K562 (cell line): ENCODE measurements around the gene AKAP6. TPM values are rescaled to one million over a fixed set of nuclear protein-coding genes. Genes with fewer than 3 reads are reported as not detected.

ENCODE experiments used
- ARID1B ChIP-seq: fragments of 450-650 bp; IDR thresholded peaks from 2 replicates; pipeline ENCODE4 v1.6.1; 2016; ENCODE audit warnings: antibody characterized with exemption, mild to moderate bottlenecking, inconsistent platforms
- SMAD4 ChIP-seq: fragments of 250-450 bp; sonication (Bioruptor Pico); conservative IDR thresholded peaks from 2 replicates; pipeline ENCODE4 v1.8.0; 2021; ENCODE audit warnings: inconsistent platforms, mild to moderate bottlenecking, moderate library complexity
- SREBF1 ChIP-seq: fragments of 150-350 bp; IDR thresholded peaks from 2 replicates; pipeline ENCODE4 v1.6.1; 2014; ENCODE audit warnings: antibody characterized with exemption, low read depth, low read length, borderline replicate concordance
- TEAD2 ChIP-seq: fragments of 450-650 bp; IDR thresholded peaks from 2 replicates; pipeline ENCODE4 v1.6.1; 2016; ENCODE audit warnings: missing genetic modification characterization, control low read depth, missing compliant biosample characterization
- YBX1 ChIP-seq: fragments of 450-650 bp; IDR thresholded peaks from 2 replicates; pipeline ENCODE4 v1.7.1; 2016; ENCODE audit warnings: mild to moderate bottlenecking
- ZNF133 ChIP-seq: fragments of 250-450 bp; sonication (Bioruptor Pico); IDR thresholded peaks from 2 replicates; pipeline ENCODE4 v1.4.0; 2020; ENCODE audit warnings: mild to moderate bottlenecking
- ZNF766 ChIP-seq: fragments of 200-800 bp; sonication (Bioruptor generic); conservative IDR thresholded peaks from 2 replicates; pipeline ENCODE4 v1.6.1; 2016; ENCODE audit warnings: missing genetic modification characterization, missing compliant biosample characterization
- polyA plus RNA-seq, 8 experiments: library from polyadenylated mRNA; depleted of rRNA in 4 of 8; stranded (reverse) in 5 of 8; unstranded in 3 of 8; fragments of >200 nt; fragmentation: Nextera tagmentation in 2 of 8; fragmentation: Illumina TruSeq in 1 of 8; extraction: Ambion mirVana in 2 of 8; extraction: Trizol in 1 of 8; gene quantifications; 2 replicates each; pipeline versions ENCODE4 v1.2.1 to v1.2.3, GENCODE V29; 2011 to 2014; ENCODE audit warnings: inconsistent platforms in 1 of 8, missing spikeins in 1 of 8
- total RNA-seq, 7 experiments: library from RNA; depleted of rRNA in 6 of 7; stranded (reverse); fragments of >200 nt in 6 of 7; fragmentation: Illumina TruSeq in 2 of 7; extraction: Trizol in 2 of 7; gene quantifications; 2 replicates each; pipeline versions ENCODE4 v1.2.1 to v1.2.3, GENCODE V29; 2011 to 2021; ENCODE audit warnings: low replicate concordance in 1 of 7
- TF ChIP-seq, protein P1 (sequence below): fragments of 200-600 bp; sonication (generic); IDR thresholded peaks from one replicate; pipeline ENCODE4 v1.6.1; 2012; ENCODE audit warnings: mild to moderate bottlenecking, low read depth, low read length, inconsistent platforms
- TF ChIP-seq, protein P2 (sequence below): fragments of 450-650 bp; IDR thresholded peaks from 2 replicates; pipeline ENCODE4 v1.6.1; 2016; ENCODE audit warnings: mild to moderate bottlenecking
- TF ChIP-seq, protein P3 (sequence below): fragments of 250-450 bp; sonication (Bioruptor Pico); IDR thresholded peaks from 2 replicates; pipeline ENCODE4 v1.5.0; 2021; ENCODE audit warnings: mild to moderate bottlenecking, moderate library complexity

The AKAP6 gene
- total and polyA plus RNA-seq, 9 of the 15 experiments (the other 6 are each of a cell fraction or from before 2014, with no cell fraction given): 0.03 to 1.7 (median 0.48) TPM

DNA sequence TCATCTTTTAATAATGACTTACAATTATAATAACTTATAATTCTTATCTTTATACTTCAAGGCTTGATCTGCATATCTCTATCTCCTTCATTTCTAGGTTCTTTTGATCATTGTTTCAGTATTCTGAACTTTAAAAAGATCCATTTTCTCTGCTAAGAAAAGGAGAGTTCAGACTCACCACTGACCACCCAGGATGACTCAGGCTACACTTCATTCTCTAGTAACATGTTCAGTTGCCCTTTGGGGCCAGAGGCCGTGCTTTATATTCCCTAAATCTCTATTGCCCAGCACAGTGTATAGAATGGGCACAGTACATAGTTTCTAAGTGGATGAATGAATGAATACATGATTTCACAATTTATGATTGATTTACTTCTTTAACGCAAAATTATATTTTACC lies 268.7 kb downstream of the AKAP6 start (continued):
- TF ChIP-seq, protein P1, sequence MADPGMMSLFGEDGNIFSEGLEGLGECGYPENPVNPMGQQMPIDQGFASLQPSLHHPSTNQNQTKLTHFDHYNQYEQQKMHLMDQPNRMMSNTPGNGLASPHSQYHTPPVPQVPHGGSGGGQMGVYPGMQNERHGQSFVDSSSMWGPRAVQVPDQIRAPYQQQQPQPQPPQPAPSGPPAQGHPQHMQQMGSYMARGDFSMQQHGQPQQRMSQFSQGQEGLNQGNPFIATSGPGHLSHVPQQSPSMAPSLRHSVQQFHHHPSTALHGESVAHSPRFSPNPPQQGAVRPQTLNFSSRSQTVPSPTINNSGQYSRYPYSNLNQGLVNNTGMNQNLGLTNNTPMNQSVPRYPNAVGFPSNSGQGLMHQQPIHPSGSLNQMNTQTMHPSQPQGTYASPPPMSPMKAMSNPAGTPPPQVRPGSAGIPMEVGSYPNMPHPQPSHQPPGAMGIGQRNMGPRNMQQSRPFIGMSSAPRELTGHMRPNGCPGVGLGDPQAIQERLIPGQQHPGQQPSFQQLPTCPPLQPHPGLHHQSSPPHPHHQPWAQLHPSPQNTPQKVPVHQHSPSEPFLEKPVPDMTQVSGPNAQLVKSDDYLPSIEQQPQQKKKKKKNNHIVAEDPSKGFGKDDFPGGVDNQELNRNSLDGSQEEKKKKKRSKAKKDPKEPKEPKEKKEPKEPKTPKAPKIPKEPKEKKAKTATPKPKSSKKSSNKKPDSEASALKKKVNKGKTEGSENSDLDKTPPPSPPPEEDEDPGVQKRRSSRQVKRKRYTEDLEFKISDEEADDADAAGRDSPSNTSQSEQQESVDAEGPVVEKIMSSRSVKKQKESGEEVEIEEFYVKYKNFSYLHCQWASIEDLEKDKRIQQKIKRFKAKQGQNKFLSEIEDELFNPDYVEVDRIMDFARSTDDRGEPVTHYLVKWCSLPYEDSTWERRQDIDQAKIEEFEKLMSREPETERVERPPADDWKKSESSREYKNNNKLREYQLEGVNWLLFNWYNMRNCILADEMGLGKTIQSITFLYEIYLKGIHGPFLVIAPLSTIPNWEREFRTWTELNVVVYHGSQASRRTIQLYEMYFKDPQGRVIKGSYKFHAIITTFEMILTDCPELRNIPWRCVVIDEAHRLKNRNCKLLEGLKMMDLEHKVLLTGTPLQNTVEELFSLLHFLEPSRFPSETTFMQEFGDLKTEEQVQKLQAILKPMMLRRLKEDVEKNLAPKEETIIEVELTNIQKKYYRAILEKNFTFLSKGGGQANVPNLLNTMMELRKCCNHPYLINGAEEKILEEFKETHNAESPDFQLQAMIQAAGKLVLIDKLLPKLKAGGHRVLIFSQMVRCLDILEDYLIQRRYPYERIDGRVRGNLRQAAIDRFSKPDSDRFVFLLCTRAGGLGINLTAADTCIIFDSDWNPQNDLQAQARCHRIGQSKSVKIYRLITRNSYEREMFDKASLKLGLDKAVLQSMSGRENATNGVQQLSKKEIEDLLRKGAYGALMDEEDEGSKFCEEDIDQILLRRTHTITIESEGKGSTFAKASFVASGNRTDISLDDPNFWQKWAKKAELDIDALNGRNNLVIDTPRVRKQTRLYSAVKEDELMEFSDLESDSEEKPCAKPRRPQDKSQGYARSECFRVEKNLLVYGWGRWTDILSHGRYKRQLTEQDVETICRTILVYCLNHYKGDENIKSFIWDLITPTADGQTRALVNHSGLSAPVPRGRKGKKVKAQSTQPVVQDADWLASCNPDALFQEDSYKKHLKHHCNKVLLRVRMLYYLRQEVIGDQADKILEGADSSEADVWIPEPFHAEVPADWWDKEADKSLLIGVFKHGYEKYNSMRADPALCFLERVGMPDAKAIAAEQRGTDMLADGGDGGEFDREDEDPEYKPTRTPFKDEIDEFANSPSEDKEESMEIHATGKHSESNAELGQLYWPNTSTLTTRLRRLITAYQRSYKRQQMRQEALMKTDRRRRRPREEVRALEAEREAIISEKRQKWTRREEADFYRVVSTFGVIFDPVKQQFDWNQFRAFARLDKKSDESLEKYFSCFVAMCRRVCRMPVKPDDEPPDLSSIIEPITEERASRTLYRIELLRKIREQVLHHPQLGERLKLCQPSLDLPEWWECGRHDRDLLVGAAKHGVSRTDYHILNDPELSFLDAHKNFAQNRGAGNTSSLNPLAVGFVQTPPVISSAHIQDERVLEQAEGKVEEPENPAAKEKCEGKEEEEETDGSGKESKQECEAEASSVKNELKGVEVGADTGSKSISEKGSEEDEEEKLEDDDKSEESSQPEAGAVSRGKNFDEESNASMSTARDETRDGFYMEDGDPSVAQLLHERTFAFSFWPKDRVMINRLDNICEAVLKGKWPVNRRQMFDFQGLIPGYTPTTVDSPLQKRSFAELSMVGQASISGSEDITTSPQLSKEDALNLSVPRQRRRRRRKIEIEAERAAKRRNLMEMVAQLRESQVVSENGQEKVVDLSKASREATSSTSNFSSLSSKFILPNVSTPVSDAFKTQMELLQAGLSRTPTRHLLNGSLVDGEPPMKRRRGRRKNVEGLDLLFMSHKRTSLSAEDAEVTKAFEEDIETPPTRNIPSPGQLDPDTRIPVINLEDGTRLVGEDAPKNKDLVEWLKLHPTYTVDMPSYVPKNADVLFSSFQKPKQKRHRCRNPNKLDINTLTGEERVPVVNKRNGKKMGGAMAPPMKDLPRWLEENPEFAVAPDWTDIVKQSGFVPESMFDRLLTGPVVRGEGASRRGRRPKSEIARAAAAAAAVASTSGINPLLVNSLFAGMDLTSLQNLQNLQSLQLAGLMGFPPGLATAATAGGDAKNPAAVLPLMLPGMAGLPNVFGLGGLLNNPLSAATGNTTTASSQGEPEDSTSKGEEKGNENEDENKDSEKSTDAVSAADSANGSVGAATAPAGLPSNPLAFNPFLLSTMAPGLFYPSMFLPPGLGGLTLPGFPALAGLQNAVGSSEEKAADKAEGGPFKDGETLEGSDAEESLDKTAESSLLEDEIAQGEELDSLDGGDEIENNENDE: no peak
- no peak for TF ChIP-seq SREBF1
- TF ChIP-seq, protein P2, sequence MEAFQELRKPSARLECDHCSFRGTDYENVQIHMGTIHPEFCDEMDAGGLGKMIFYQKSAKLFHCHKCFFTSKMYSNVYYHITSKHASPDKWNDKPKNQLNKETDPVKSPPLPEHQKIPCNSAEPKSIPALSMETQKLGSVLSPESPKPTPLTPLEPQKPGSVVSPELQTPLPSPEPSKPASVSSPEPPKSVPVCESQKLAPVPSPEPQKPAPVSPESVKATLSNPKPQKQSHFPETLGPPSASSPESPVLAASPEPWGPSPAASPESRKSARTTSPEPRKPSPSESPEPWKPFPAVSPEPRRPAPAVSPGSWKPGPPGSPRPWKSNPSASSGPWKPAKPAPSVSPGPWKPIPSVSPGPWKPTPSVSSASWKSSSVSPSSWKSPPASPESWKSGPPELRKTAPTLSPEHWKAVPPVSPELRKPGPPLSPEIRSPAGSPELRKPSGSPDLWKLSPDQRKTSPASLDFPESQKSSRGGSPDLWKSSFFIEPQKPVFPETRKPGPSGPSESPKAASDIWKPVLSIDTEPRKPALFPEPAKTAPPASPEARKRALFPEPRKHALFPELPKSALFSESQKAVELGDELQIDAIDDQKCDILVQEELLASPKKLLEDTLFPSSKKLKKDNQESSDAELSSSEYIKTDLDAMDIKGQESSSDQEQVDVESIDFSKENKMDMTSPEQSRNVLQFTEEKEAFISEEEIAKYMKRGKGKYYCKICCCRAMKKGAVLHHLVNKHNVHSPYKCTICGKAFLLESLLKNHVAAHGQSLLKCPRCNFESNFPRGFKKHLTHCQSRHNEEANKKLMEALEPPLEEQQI: no peak
- no peak for TF ChIP-seq TEAD2
- TF ChIP-seq, protein P3, sequence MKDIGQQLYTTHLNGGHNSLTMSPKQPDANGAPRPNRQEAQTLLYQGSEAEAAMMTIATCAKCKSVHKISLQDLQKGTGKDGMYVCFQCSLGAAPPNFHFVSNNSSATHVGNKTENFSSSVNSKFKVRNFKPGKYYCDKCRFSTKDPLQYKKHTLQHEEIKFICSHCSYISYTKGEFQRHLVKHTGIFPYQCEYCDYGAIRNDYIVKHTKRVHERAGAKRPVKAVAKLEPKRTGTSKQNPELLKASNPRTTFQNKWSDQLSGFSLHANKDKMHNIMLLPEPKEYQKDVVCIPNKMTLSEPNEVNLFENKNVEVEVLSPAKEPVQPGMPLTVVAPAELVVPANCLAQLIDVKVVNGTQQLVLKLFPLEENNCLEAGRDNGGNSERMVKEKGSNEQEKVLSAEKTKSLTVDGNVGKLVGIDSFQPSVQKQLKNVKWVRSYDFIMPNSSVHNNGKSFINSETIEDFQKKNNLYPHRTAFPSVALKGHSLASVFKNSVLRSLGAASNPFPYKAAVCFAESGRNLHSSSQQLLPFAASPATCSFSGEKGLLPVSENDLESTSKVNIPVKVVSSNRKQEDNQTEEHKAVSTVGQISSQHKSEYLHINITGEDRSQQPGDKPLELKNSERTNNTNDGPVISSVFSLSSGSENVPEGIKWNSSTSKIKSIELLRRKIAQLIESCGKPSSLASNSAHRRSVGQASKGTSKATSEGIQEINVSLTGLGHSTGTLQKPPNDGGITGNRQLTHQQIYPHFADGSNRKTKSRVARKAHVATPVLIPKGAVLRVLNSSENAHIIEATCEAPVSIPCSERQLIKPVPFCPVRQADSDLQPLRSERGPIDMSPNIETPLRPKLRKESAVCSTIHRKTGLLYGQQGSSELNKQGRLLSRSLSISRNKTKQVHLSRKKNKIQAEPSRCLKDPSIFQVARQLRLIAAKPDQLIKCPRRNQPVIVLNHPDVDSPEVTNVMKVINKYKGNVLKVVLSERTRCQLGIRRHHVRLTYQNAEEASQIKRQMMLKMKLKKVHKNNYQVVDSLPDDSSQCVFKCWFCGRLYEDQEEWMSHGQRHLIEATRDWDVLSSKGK (CRISPR knock-in tag): no peak
- TF ChIP-seq YBX1: no peak
- no peak for TF ChIP-seq ARID1B
- TF ChIP-seq ZNF133: no peak
- TF ChIP-seq SMAD4: no peak
- no peak for TF ChIP-seq ZNF766 (CRISPR knock-in tag)
